OCI-LY3 (cell line): Measurements from ENCODE around the gene KITLG.

Experiments
- H2AFZ ChIP-seq: fragments of 200-600, 300-600 bp; shearing (Covaris generic); 2 replicates; pipeline ENCODE4 v1.6.0; 2014; ENCODE audit warnings: antibody characterized with exemption, low read depth, low read length
- H3K27ac ChIP-seq: fragments of 200-600, 300-600 bp; sonication (generic); 2 replicates; pipeline ENCODE4 v1.5.1; 2014; ENCODE audit warnings: mild to moderate bottlenecking, low read length, moderate library complexity, mixed read lengths
- H3K27me3 ChIP-seq: fragments of 200-600, 300-600 bp; sonication (generic); 2 replicates; pipeline ENCODE4 v1.6.1; 2014; ENCODE audit warnings: low read depth, low read length, mixed read lengths
- H3K36me3 ChIP-seq: fragments of 200-600, 300-600 bp; sonication (generic); replicated peaks from 2 replicates; pipeline ENCODE3; 2014; ENCODE audit warnings: low read depth, low read length, mixed read lengths
- H3K4me1 ChIP-seq: fragments of 300-600, 200-600 bp; sonication (generic); 2 replicates; pipeline ENCODE4 v1.6.1; 2014; ENCODE audit warnings: low read length, mixed read lengths
- H3K4me2 ChIP-seq: fragments of 200-600, 300-600 bp; sonication (generic); 2 replicates; pipeline ENCODE4 v1.6.1; 2014; ENCODE audit warnings: low read length, mixed read lengths
- H3K4me3 ChIP-seq: fragments of 300-600, 200-600 bp; sonication (generic); 2 replicates; pipeline ENCODE4 v1.5.1; 2014; ENCODE audit warnings: antibody characterized with exemption, mild to moderate bottlenecking, low read length, moderate library complexity
- H3K79me2 ChIP-seq: fragments of 300-600, 200-600 bp; shearing (Covaris generic); 2 replicates; pipeline ENCODE4 v1.6.1; 2014; ENCODE audit warnings: mild to moderate bottlenecking, low read length, mixed read lengths
- H3K9ac ChIP-seq: fragments of 300-600, 200-600 bp; shearing (Covaris generic); 2 replicates; pipeline ENCODE4 v1.6.0; 2014; ENCODE audit warnings: mild to moderate bottlenecking, low read length, moderate library complexity
- H3K9me3 ChIP-seq: fragments of 200-600, 300-600 bp; shearing (Covaris generic); 2 replicates; pipeline ENCODE4 v1.6.1; 2014; ENCODE audit warnings: low read length, mixed read lengths; ENCODE audit not compliant: insufficient read depth
- H4K20me1 ChIP-seq: fragments of 200-600, 300-600 bp; sonication (generic); 2 replicates; pipeline ENCODE4 v1.6.1; 2016; ENCODE audit warnings: low read length, mixed read lengths; ENCODE audit not compliant: insufficient read depth
- EZH2phosphoT487 ChIP-seq: fragments of 200-600 bp; shearing (Covaris generic); IDR thresholded peaks from 2 replicates; pipeline ENCODE4 v1.6.1; 2018; ENCODE audit warnings: antibody characterized with exemption, mixed run types, low read depth
- TF ChIP-seq, protein P1 (sequence below): fragments of 200-600, 300-600 bp; sonication (generic); IDR thresholded peaks from 2 replicates; pipeline ENCODE4 v1.5.1; 2014; ENCODE audit warnings: antibody characterized with exemption, low read length, low read depth

KITLG gene

DNA sequence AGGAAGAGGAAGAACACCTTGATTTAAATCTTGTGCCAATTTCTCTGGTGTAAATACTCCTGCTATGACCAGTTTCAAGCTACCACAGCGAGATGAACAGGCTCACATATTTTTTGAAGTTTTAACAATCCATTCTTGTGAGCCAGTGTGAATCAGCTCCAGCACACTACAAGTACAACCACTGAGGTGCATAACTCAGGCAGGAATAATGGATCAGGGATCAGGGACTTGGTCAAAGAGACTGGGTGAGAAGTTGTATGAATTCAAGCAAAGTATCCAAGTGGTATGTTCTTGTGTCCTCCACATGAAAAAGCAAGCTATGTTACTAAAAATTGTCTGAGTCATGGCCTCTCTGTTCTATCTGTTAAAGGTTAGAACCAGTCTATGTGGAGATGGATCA, 35.2 kb upstream of the KITLG start:
- H3K9me3 ChIP-seq = no peaks in the 10 kb centered on the region
- TF ChIP-seq, protein P1, sequence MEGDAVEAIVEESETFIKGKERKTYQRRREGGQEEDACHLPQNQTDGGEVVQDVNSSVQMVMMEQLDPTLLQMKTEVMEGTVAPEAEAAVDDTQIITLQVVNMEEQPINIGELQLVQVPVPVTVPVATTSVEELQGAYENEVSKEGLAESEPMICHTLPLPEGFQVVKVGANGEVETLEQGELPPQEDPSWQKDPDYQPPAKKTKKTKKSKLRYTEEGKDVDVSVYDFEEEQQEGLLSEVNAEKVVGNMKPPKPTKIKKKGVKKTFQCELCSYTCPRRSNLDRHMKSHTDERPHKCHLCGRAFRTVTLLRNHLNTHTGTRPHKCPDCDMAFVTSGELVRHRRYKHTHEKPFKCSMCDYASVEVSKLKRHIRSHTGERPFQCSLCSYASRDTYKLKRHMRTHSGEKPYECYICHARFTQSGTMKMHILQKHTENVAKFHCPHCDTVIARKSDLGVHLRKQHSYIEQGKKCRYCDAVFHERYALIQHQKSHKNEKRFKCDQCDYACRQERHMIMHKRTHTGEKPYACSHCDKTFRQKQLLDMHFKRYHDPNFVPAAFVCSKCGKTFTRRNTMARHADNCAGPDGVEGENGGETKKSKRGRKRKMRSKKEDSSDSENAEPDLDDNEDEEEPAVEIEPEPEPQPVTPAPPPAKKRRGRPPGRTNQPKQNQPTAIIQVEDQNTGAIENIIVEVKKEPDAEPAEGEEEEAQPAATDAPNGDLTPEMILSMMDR = no peak
- TF ChIP-seq EZH2phosphoT487 = no peak
- H3K27me3 ChIP-seq = no peaks in the 10 kb centered on the region
- H3K79me2 ChIP-seq = no peaks in the 10 kb centered on the region
- H3K4me1 ChIP-seq = no peaks in the 10 kb centered on the region
- H3K4me3 ChIP-seq = no peak overlapping the region
- no peaks in the 10 kb centered on the region for H4K20me1 ChIP-seq
- H3K36me3 ChIP-seq = no peaks in the 10 kb centered on the region
- no peak overlapping the region for H2AFZ ChIP-seq
- no peak overlapping the region for H3K27ac ChIP-seq
- H3K4me2 ChIP-seq = no peak overlapping the region
- H3K9ac ChIP-seq = no peak overlapping the region

GRCh38 chr12:88604646-88605045, 24.4 kb upstream of the KITLG start:
- no peaks in the 10 kb centered on the region for H3K79me2 ChIP-seq
- TF ChIP-seq, protein P1 = no peak
- no peak for TF ChIP-seq EZH2phosphoT487
- H4K20me1 ChIP-seq = no peaks in the 10 kb centered on the region
- no peaks in the 10 kb centered on the region for H3K36me3 ChIP-seq
- no peak overlapping the region for H3K4me3 ChIP-seq
- no peaks in the 10 kb centered on the region for H3K9me3 ChIP-seq
- H3K4me2 ChIP-seq = no peak overlapping the region
- H3K4me1 ChIP-seq = no peaks in the 10 kb centered on the region
- no peak overlapping the region for H3K27ac ChIP-seq
- H3K27me3 ChIP-seq = no peaks in the 10 kb centered on the region
- no peak overlapping the region for H3K9ac ChIP-seq
- H2AFZ ChIP-seq = no peak overlapping the region

DNA sequence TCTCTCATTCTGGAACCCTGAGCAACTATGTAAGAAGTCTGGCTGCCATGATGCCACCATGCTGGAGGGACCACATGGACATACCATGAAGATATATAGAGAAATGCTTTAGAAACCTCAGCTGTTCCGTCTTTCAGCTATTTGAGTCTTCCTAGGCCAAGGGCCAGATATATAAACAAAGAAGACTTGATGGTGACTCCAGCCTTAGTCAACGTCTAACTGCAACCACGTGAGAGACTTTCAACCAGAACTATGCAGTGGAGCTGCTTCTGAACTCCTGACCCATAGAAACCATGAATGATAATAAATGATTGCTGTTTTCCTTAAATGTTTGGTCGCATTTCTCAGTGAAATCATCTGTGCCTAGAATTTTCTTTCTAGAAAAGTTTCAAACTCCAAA, 20.0 kb upstream of the KITLG start:
- H3K36me3 ChIP-seq = no peaks in the 10 kb centered on the region
- H3K27me3 ChIP-seq = no peaks in the 10 kb centered on the region
- H3K4me1 ChIP-seq = peaks cover 5% of the 10 kb centered on the region
- no peak for TF ChIP-seq EZH2phosphoT487
- TF ChIP-seq, protein P1 = no peak
- no peaks in the 10 kb centered on the region for H4K20me1 ChIP-seq
- H3K9me3 ChIP-seq = no peaks in the 10 kb centered on the region
- no peak overlapping the region for H2AFZ ChIP-seq
- no peak overlapping the region for H3K4me2 ChIP-seq
- H3K4me3 ChIP-seq = no peak overlapping the region
- no peak overlapping the region for H3K9ac ChIP-seq
- H3K79me2 ChIP-seq = no peaks in the 10 kb centered on the region
- H3K27ac ChIP-seq = no peak overlapping the region

- Histone ChIP-seq H3K27ac (no peak overlapping the region), H3K79me2 (no peaks in the 10 kb centered on the region)
- TF ChIP-seq EZH2phosphoT487 = no peak
- TF ChIP-seq, protein P1 = no peak
Measured at GRCh38 chr12:88597365-88597764, 17.1 kb upstream of the KITLG start.

More at GRCh38 chr12:88597365-88597764, 17.1 kb upstream of the KITLG start:
- Histone ChIP-seq H3K4me3 (no peak overlapping the region), H4K20me1 (no peaks in the 10 kb centered on the region), H3K9ac (no peak overlapping the region), H2AFZ (no peak overlapping the region), H3K9me3 (no peaks in the 10 kb centered on the region), H3K27me3 (no peaks in the 10 kb centered on the region), H3K36me3 (no peaks in the 10 kb centered on the region), H3K4me1 (peaks cover 5% of the 10 kb centered on the region), H3K4me2 (no peak overlapping the region)
